BLaER1 (cell line): ENCODE results near the gene SMAP1.
"Not testable (repeated sequence)": the region's sequence is repeated elsewhere in the genome, so short reads cannot be mapped to it uniquely, and the experiment has no call there.

Experiments used
- H3K27ac ChIP-seq: shearing (Covaris generic); formaldehyde crosslinking; 2 replicates; pipeline ENCODE4 v1.8.1; 2022
- H3K27me3 ChIP-seq: shearing (Covaris generic); formaldehyde crosslinking; 2 replicates; pipeline ENCODE4 v1.8.1; 2022
- H3K36me3 ChIP-seq: shearing (Covaris generic); formaldehyde crosslinking; 2 replicates; pipeline ENCODE4 v1.8.1; 2022
- H3K4me1 ChIP-seq: shearing (Covaris generic); formaldehyde crosslinking; 2 replicates; pipeline ENCODE4 v1.8.1; 2022
- H3K4me2 ChIP-seq: shearing (Covaris generic); formaldehyde crosslinking; 2 replicates; pipeline ENCODE4 v1.8.1; 2022
- H3K4me3 ChIP-seq: shearing (Covaris generic); formaldehyde crosslinking; 2 replicates; pipeline ENCODE4 v1.8.1; 2022
- H3K9ac ChIP-seq: shearing (Covaris generic); formaldehyde crosslinking; 2 replicates; pipeline ENCODE4 v1.8.1; 2022
- H3K9me3 ChIP-seq: shearing (Covaris generic); formaldehyde crosslinking; 2 replicates; pipeline ENCODE4 v1.8.1; 2022
- H4K20me1 ChIP-seq: shearing (Covaris generic); formaldehyde crosslinking; 2 replicates; pipeline ENCODE4 v1.8.1; 2022
- Cebpa-rat ChIP-seq: shearing (Covaris generic); IDR thresholded peaks from 2 replicates; pipeline ENCODE4 v1.8.1; 2022

Gene SMAP1

DNA sequence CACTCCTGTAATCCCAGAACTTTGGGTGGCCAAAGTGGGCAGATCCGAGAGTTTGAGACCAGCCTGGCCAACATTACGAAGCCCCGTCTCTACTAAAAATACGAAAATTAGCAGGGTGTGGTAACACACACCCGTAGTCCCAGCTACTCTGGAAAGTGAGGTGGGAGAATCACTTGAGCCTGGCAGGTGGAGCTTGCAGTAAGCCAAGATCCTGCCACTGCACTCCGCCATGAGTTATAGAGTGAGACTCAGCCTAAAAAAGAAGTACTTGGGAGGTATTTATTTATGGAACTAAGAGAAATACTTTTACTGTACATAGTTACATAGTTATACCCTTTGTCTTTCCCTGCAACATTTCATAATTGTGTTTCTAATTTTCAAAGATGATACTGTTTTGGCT lies 67.8 kb downstream of the SMAP1 start:
- Histone ChIP-seq H4K20me1 (no peaks in the 10 kb centered on the region), H3K9ac (no peak overlapping the region), H3K36me3 (peaks cover 27% of the 10 kb centered on the region), H3K27me3 (no peaks in the 10 kb centered on the region), H3K4me2 (no peak overlapping the region), H3K9me3 (peaks cover 4% of the 10 kb centered on the region), H3K4me1 (no peaks in the 10 kb centered on the region), H3K27ac (no peak overlapping the region), H3K4me3 (no peak overlapping the region)
- no peak for TF ChIP-seq Cebpa-rat

GRCh38 chr6:70738028-70738427 lies 70.3 kb downstream of the SMAP1 start:
- peaks cover 49% of the 10 kb centered on the region for H3K36me3 ChIP-seq
- no peak for TF ChIP-seq Cebpa-rat
- H3K4me3 ChIP-seq, result no peak overlapping the region
- no peaks in the 10 kb centered on the region for H3K27me3 ChIP-seq
- H3K27ac ChIP-seq, result no peak overlapping the region
- no peak overlapping the region for H3K4me2 ChIP-seq
- H3K9ac ChIP-seq, result no peak overlapping the region
- no peaks in the 10 kb centered on the region for H3K4me1 ChIP-seq
- peaks cover 28% of the 10 kb centered on the region for H3K9me3 ChIP-seq
- no peaks in the 10 kb centered on the region for H4K20me1 ChIP-seq

- Histone ChIP-seq H4K20me1 (no peaks in the 10 kb centered on the region), H3K9me3 (peaks cover 33% of the 10 kb centered on the region), H3K4me2 (no peak overlapping the region), H3K4me3 (no peak overlapping the region), H3K27me3 (no peaks in the 10 kb centered on the region), H3K4me1 (no peaks in the 10 kb centered on the region), H3K9ac (no peak overlapping the region), H3K27ac (no peak overlapping the region), H3K36me3 (peaks cover 38% of the 10 kb centered on the region)
- TF ChIP-seq Cebpa-rat, result no peak
Measured at GRCh38 chr6:70739534-70739933, 71.9 kb downstream of the SMAP1 start.

DNA sequence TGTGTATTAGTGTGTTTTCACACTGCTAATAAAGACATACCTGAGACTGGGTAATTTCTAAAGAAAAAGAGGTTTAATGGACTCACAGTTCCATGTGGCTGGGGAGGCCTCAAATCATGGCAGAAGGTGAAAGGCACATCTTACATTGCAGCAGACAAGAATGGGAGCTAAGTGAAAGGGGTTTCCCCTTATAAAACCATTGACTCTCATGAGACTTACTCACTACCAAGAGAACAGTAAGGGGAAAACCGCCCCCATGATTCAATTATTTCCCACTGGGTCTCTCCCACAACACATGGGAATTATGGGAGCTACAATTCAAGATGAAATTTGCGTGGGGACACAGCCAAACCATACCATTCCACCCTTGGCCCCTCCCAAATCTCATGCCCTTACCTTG lies 73.1 kb downstream of the SMAP1 start:
- not testable (repeated sequence) for H3K9ac ChIP-seq, H4K20me1 ChIP-seq, H3K4me1 ChIP-seq, H3K4me3 ChIP-seq, H3K27ac ChIP-seq, H3K4me2 ChIP-seq, H3K27me3 ChIP-seq
- Histone ChIP-seq H3K9me3 (peaks cover 35% of the 10 kb centered on the region), H3K36me3 (peaks cover 27% of the 10 kb centered on the region)

DNA sequence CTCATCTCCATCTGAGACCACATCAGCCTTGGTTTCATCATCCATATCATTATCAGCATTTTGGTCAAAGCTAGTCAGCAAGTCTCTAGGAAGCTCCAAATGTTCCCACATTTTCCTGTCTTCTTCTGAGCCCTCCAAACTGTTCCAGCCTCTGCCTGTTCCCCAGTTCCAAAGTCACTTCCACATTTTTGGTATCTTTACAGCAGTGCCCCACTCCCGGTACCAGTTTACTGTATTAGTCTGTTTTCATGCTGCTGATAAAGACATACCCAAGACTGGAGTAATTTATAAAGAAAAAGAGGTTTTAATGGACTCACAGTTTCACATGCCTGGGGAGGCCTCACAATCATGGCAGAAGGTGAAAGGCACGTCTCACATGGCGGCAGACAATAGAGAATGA lies 74.8 kb downstream of the SMAP1 start:
- H3K4me2 ChIP-seq, result not testable (repeated sequence)
- Histone ChIP-seq H3K36me3 (peaks cover 27% of the 10 kb centered on the region), H3K9me3 (peaks cover 35% of the 10 kb centered on the region)

DNA sequence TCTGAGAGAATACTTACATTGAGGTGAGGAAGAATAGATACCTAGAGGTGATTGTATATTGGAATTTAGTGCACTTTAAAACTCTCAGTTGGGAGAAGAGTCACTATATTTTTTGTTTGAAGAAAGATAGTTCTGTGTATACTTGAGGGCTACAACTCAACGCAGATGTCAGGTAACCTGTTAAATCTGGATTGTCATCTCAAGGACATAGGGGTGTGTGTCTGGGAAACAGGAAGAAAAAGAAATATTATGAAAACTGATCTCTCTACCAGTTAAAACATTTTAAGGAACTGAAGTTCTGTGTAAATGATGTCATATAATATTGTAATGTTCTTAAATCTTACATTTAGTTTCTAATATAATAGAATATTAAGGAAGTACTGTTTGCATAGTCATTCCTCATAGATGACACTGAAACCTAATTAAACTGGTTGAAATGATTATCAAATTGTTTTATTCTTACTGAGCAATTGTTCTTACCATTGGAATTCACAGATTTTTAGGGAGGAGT lies 86.2 kb downstream of the SMAP1 start:
- Histone ChIP-seq H3K27me3 (no peaks in the 10 kb centered on the region), H4K20me1 (no peaks in the 10 kb centered on the region), H3K4me2 (no peak overlapping the region), H3K4me3 (no peak overlapping the region), H3K36me3 (peaks cover 18% of the 10 kb centered on the region), H3K4me1 (no peaks in the 10 kb centered on the region), H3K27ac (no peak overlapping the region), H3K9ac (no peak overlapping the region), H3K9me3 (0 out of 2 replicates have a peak, but pooled peaks cover 4% of the 10 kb centered on the region)
- TF ChIP-seq Cebpa-rat, result no peak

More for the DNA sequence above, 74.8 kb downstream of the SMAP1 start:
- H4K20me1 ChIP-seq, H3K27ac ChIP-seq, H3K27me3 ChIP-seq, H3K9ac ChIP-seq, H3K4me3 ChIP-seq, H3K4me1 ChIP-seq: not testable (repeated sequence)

DNA sequence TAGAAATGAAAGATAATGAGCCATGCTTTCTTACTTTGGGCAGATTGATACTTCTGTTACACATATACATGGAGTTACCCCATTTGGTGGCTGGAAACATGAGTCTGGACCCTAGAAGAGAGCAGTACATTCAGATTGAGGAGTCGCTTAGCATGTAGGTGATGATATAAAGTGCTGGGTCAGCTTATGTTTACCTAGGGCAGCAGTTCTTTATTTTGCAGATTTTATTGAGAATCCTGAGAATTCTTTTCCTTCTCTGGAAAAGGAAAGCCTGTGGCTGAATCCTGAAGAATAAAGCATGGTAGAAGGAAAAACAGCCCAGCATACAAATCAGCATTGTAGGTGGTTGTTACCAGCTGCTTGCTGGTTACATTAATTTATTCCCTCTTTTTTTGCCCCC lies 91.2 kb downstream of the SMAP1 start:
- 0 out of 2 replicates have a peak, but pooled peaks cover 4% of the 10 kb centered on the region for H3K9me3 ChIP-seq
- no peaks in the 10 kb centered on the region for H3K27me3 ChIP-seq
- no peaks in the 10 kb centered on the region for H3K4me1 ChIP-seq
- no peaks in the 10 kb centered on the region for H4K20me1 ChIP-seq
- no peak overlapping the region for H3K4me2 ChIP-seq
- no peak for TF ChIP-seq Cebpa-rat
- no peak overlapping the region for H3K4me3 ChIP-seq
- H3K9ac ChIP-seq, result no peak overlapping the region
- no peak overlapping the region for H3K27ac ChIP-seq
- H3K36me3 ChIP-seq, result peaks cover 23% of the 10 kb centered on the region

- no peak for TF ChIP-seq Cebpa-rat
- no peak overlapping the region for H3K9ac ChIP-seq
- H3K27ac ChIP-seq, result no peak overlapping the region
- H3K4me1 ChIP-seq, result no peaks in the 10 kb centered on the region
- peaks cover 17% of the 10 kb centered on the region for H3K36me3 ChIP-seq
- H3K4me3 ChIP-seq, result no peak overlapping the region
- H4K20me1 ChIP-seq, result no peaks in the 10 kb centered on the region
- H3K4me2 ChIP-seq, result no peak overlapping the region
- H3K27me3 ChIP-seq, result no peaks in the 10 kb centered on the region
- H3K9me3 ChIP-seq, result 0 out of 2 replicates have a peak, but pooled peaks cover 6% of the 10 kb centered on the region
Measured at GRCh38 chr6:70763754-70764510, 96.2 kb downstream of the SMAP1 start.

DNA sequence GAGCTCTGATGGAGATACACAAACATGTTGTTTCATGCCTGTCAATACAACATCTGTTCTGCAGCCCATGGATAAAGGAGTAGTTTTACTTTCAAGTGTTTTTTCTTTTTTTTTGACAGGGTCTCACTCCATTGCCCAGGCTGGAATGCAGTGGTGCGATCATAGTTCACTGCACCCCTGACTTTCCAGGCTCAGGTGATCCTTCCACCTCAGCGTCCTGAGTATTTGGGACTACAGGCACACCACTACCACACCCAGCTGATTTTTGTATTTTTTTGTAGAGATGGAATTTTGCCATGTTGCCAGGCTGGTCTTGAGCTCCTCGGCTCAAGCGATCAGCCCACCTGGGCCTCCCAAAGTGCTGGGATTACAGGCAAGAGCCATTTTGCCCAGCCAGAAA lies 97.0 kb downstream of the SMAP1 start:
- Histone ChIP-seq H3K9me3 (0 out of 2 replicates have a peak, but pooled peaks cover 6% of the 10 kb centered on the region), H3K4me1 (no peaks in the 10 kb centered on the region), H3K4me2 (no peak overlapping the region), H4K20me1 (no peaks in the 10 kb centered on the region), H3K4me3 (no peak overlapping the region), H3K27ac (no peak overlapping the region), H3K27me3 (no peaks in the 10 kb centered on the region), H3K9ac (no peak overlapping the region), H3K36me3 (peaks cover 14% of the 10 kb centered on the region)
- TF ChIP-seq Cebpa-rat, result no peak

- H3K9me3 ChIP-seq, H3K9ac ChIP-seq, H3K4me1 ChIP-seq, H3K27me3 ChIP-seq, H3K27ac ChIP-seq, H4K20me1 ChIP-seq, H3K4me2 ChIP-seq, H3K4me3 ChIP-seq: not testable (repeated sequence)
- H3K36me3 ChIP-seq, result peaks cover 12% of the 10 kb centered on the region; the same call in 1 of the 2 replicates
Measured at GRCh38 chr6:70771351-70771750, 103.7 kb downstream of the SMAP1 start.

- no peaks in the 10 kb centered on the region for H3K4me1 ChIP-seq
- no peak overlapping the region for H3K4me2 ChIP-seq
- peaks cover 43% of the 10 kb centered on the region for H3K9me3 ChIP-seq
- no peak overlapping the region for H3K27ac ChIP-seq
- H3K36me3 ChIP-seq, result peaks cover 45% of the 10 kb centered on the region
- no peak overlapping the region for H3K4me3 ChIP-seq
- TF ChIP-seq Cebpa-rat, result no peak
- H4K20me1 ChIP-seq, result no peaks in the 10 kb centered on the region
- no peaks in the 10 kb centered on the region for H3K27me3 ChIP-seq
- no peak overlapping the region for H3K9ac ChIP-seq
Measured at GRCh38 chr6:70779934-70780333, 112.3 kb downstream of the SMAP1 start.
